ENCODE measurements around the gene AOPEP.
"Not testable (repeated sequence)": the region's sequence is repeated elsewhere in the genome, so short reads cannot be mapped to it uniquely, and the experiment has no call there.

The AOPEP gene

GRCh38 chr9:95018099-95018936, 291.8 kb downstream of the AOPEP start:
- DNase-seq (ENCODE audit: low read depth): no peak

DNA sequence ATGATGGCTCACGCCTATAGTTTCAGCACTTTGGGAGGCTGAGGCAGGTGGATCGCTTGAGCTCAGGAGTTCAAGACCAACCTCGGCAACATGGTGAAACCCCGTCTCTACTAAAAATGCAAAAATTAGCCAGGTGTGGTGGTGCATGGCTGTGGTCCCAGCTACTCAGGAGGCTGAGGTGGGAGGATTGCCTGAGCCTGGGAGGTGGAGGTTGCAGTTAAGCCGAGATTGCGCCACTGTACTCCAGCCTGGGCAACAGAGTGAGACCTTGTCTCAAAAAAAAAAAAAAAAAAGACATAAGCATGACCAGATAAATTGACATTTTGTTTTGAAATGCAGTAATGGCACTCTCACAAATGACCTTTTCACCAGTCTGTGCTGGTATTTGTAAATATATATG, 294.1 kb downstream of the AOPEP start:
- DNase-seq (ENCODE audit: low read depth): not testable (repeated sequence)

- DNase-seq (ENCODE audit: low read depth): no peak
Measured at GRCh38 chr9:95021166-95021886, 294.8 kb downstream of the AOPEP start.

GRCh38 chr9:95022657-95023056, 296.2 kb downstream of the AOPEP start:
- DNase-seq (ENCODE audit: low read depth): no peak

GRCh38 chr9:95023217-95024003, 296.9 kb downstream of the AOPEP start:
- no peak for DNase-seq (ENCODE audit: low read depth)

- no peak for DNase-seq (ENCODE audit: low read depth)
Measured at GRCh38 chr9:95024097-95024671, 297.7 kb downstream of the AOPEP start.

- DNase-seq (ENCODE audit: low read depth): no peak
Measured at GRCh38 chr9:95025213-95026147, 299.0 kb downstream of the AOPEP start.

- no peak for DNase-seq (ENCODE audit: low read depth)
Measured at GRCh38 chr9:95026148-95026524, 299.6 kb downstream of the AOPEP start.

- DNase-seq (ENCODE audit: low read depth): no peak
Measured at GRCh38 chr9:95027914-95028852, 301.7 kb downstream of the AOPEP start.

- no peak for DNase-seq (ENCODE audit: low read depth)
Measured at GRCh38 chr9:95028853-95029219, 302.3 kb downstream of the AOPEP start.

GRCh38 chr9:95029288-95029687, 302.8 kb downstream of the AOPEP start:
- DNase-seq (ENCODE audit: low read depth): no peak

GRCh38 chr9:95029720-95030119, 303.2 kb downstream of the AOPEP start:
- no peak for DNase-seq (ENCODE audit: low read depth)

GRCh38 chr9:95030344-95030743, 303.8 kb downstream of the AOPEP start:
- no peak for DNase-seq (ENCODE audit: low read depth)

GRCh38 chr9:95030920-95031642, 304.6 kb downstream of the AOPEP start:
- DNase-seq (ENCODE audit: low read depth): no peak

DNA sequence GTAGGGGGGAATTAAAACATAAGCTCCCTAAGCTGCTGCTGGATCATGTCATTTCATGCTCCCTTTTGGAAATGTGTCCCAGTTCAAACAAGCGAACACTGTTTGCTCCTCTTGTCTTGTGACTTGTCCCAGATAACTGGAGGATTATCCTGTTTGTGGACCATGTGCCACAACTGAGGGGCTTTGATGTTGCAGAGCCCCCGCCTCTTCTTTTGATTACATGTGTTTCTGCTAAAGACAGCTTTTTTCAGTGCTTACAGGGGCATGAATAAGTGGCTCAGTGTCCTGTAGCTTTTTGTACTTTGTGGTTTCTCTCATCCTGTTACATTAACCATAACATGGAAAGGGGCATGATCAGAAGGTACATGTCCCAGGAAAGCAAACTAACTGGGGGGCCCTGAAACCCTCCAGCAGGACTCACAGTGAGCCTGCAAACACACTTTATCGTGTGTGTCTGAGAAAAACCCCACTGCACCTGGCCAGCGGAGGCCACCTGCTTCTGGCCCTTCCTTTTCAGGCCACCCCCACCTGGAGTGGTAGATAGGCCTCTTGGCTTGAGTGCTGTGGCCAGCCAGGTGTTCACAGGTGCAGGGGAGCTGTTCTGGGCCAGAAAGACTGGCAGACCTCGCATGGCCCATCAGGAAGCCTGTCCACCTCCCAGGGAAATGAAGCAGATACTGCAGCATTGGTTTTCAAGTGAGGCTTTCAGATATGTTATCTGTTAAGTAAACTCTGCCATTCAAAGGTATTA, 305.4 kb downstream of the AOPEP start:
- no peak for DNase-seq (ENCODE audit: low read depth)

- no peak for DNase-seq (ENCODE audit: low read depth)
Measured at GRCh38 chr9:95032580-95033341, 306.3 kb downstream of the AOPEP start.

- no peak for DNase-seq (ENCODE audit: low read depth)
Measured at GRCh38 chr9:95035846-95036245, 309.3 kb downstream of the AOPEP start.

GRCh38 chr9:95036676-95037075, 310.2 kb downstream of the AOPEP start:
- no peak for DNase-seq (ENCODE audit: low read depth)
